Endothelial cell of umbilical vein (primary cell): Measurements from ENCODE around the gene FNDC3A. TPM values are rescaled to one million over a fixed set of nuclear protein-coding genes. Genes with fewer than 3 reads are reported as not detected.

Experiments used
- BruUV-seq: library from RNA; stranded (reverse); fragments of 400-500 nt; replicated peaks from 2 replicates; lab custom pipeline; 2021; lab: Mats Ljungman, UMichigan
- CTCF ChIA-PET: fragments of 300-600, 350-600 bp; sonication (Branson Sonifier 250); formaldehyde crosslinking; loops from one replicate; lab custom pipeline; 2021; ENCODE audit warnings: antibody characterized with exemption, inconsistent platforms; lab: Charles Lee
- POLR2A ChIA-PET: fragments of 300-600, 350-600 bp; sonication (Branson Sonifier 250); formaldehyde crosslinking; loops from one replicate; lab custom pipeline; 2021; ENCODE audit warnings: antibody characterized with exemption, inconsistent platforms; lab: Charles Lee
- DNase-seq: peaks from one replicate; pipeline ENCODE4 v3.0.0-alpha.2; 2011; ENCODE audit warnings: low read depth, low spot score
- FAIRE-seq: peaks from 2 replicates; lab custom pipeline; 2011; peaks lifted over from hg19 to GRCh38; lab: Jason Lieb, UNC
- H2AFZ ChIP-seq: 2 replicates; pipeline ENCODE4 v1.6.0; 2012; ENCODE audit warnings: low read depth, low read length, control low read depth, inconsistent platforms
- H3K27ac ChIP-seq: 2 replicates; pipeline ENCODE4 v1.5.1; 2011; ENCODE audit warnings: low read depth, mild to moderate bottlenecking, control low read depth, low read length, moderate library complexity; ENCODE audit not compliant: insufficient read depth
- H3K27me3 ChIP-seq, 2 experiments: 2 replicates each; pipeline versions ENCODE4 v1.6.0 to v1.6.1; 2011; ENCODE audit warnings: low read length in 2 of 2, mixed read lengths in 1 of 2; ENCODE audit not compliant: control insufficient read depth in 2 of 2, insufficient read depth in 2 of 2
- H3K36me3 ChIP-seq, 2 experiments: 2 replicates in 1 of 2; 3 replicates in 1 of 2; pipeline ENCODE4 v1.5.1; 2011; ENCODE audit warnings: low read length in 2 of 2, mild to moderate bottlenecking in 1 of 2, moderate library complexity in 1 of 2; ENCODE audit not compliant: control insufficient read depth in 2 of 2, insufficient read depth in 2 of 2; ENCODE audit errors: extremely low read depth in 1 of 2
- H3K4me1 ChIP-seq: 3 replicates; pipeline ENCODE4 v1.5.1; 2011; ENCODE audit warnings: mild to moderate bottlenecking, low read length; ENCODE audit not compliant: control insufficient read depth, insufficient read depth; ENCODE audit errors: extremely low read depth
- H3K4me2 ChIP-seq: 2 replicates; pipeline ENCODE4 v1.6.1; 2011; ENCODE audit warnings: low read length, control low read depth, mixed read lengths; ENCODE audit not compliant: insufficient read depth
- H3K4me3 ChIP-seq, 3 experiments: fragments of 200-600 bp in 1 of 3; sonication (generic), shearing (Covaris generic) in 1 of 3; replicated peaks in 1 of 3; 2 replicates each; pipeline ENCODE4 v1.5.1; 2011 to 2016; ENCODE audit warnings: control low read depth in 3 of 3, low read length in 3 of 3, mild to moderate bottlenecking in 2 of 3, inconsistent platforms in 1 of 3, low read depth in 1 of 3, moderate library complexity in 1 of 3; ENCODE audit not compliant: insufficient read depth in 1 of 3
- H3K79me2 ChIP-seq: 2 replicates; pipeline ENCODE4 v1.6.0; 2012; ENCODE audit warnings: low read length, inconsistent platforms; ENCODE audit not compliant: control insufficient read depth, insufficient read depth
- H3K9ac ChIP-seq: replicated peaks from 2 replicates; pipeline ENCODE3; 2011; ENCODE audit warnings: low read length, control low read depth; ENCODE audit not compliant: insufficient read depth; ENCODE audit errors: extremely low read depth
- H3K9me1 ChIP-seq: replicated peaks from 3 replicates; pipeline ENCODE4 v1.6.0; 2011; ENCODE audit warnings: mild to moderate bottlenecking, low read length; ENCODE audit not compliant: control insufficient read depth, insufficient read depth; ENCODE audit errors: extremely low read depth
- H3K9me3 ChIP-seq: replicated peaks from 2 replicates; pipeline ENCODE4 v1.5.1; 2012; ENCODE audit warnings: low read length, inconsistent platforms; ENCODE audit not compliant: control insufficient read depth, insufficient read depth
- H4K20me1 ChIP-seq: replicated peaks from 2 replicates; pipeline ENCODE3; 2011; ENCODE audit warnings: mild to moderate bottlenecking, low read length; ENCODE audit not compliant: control insufficient read depth, insufficient read depth; ENCODE audit errors: extremely low read depth
- EZH2 ChIP-seq: IDR thresholded peaks from 2 replicates; pipeline ENCODE4 v1.6.1; 2012; ENCODE audit warnings: borderline replicate concordance, low read depth, mild to moderate bottlenecking, moderate library complexity, low read length, inconsistent platforms; ENCODE audit not compliant: severe bottlenecking
- FOS ChIP-seq: IDR thresholded peaks from 2 replicates; pipeline ENCODE4 v1.6.1; 2011; ENCODE audit warnings: mild to moderate bottlenecking, low read length, moderate library complexity, borderline replicate concordance; ENCODE audit not compliant: insufficient read depth
- GATA2 ChIP-seq: IDR thresholded peaks from 2 replicates; pipeline ENCODE4 v1.7.0; 2011; ENCODE audit warnings: low read depth, mild to moderate bottlenecking, moderate library complexity, mixed read lengths, low read length; ENCODE audit not compliant: insufficient read length, insufficient read depth
- JUN ChIP-seq: IDR thresholded peaks from 2 replicates; pipeline ENCODE4 v1.6.1; 2011; ENCODE audit warnings: borderline replicate concordance, low read depth; ENCODE audit not compliant: insufficient read length, insufficient read depth
- MAX ChIP-seq: IDR thresholded peaks from 2 replicates; pipeline ENCODE4 v1.6.1; 2011; ENCODE audit not compliant: insufficient read depth, insufficient read length
- MYC ChIP-seq: IDR thresholded peaks from one replicate; pipeline ENCODE4 v1.6.1; 2011; ENCODE audit warnings: mild to moderate bottlenecking, low read depth, low read length
- POLR2A ChIP-seq: IDR thresholded peaks from 2 replicates; pipeline ENCODE4 v1.6.1; 2012; ENCODE audit warnings: low read depth, mild to moderate bottlenecking, control low read depth, low read length
- POLR2AphosphoS5 ChIP-seq: IDR thresholded peaks from 2 replicates; pipeline ENCODE4 v1.6.1; 2012; ENCODE audit warnings: low read depth, mild to moderate bottlenecking, control low read depth, low read length, moderate library complexity; ENCODE audit not compliant: insufficient read depth
- dilution Hi-C: fragments of 300-500 bp; cut with MboI; formaldehyde crosslinking; loops from one replicate; pipeline ENCODE4 v1.15.0; 2019; ENCODE audit warnings: low sequenced_read_pairs; ENCODE audit not compliant: extremely low pct_ligation_motif_present
- intact Hi-C: fragments of 100-400 bp; cut with micrococcal nuclease; formaldehyde crosslinking; loops from one replicate; pipeline ENCODE4 v1.10.0; 2022
- polyA plus RNA-seq, 4 experiments: library from polyadenylated mRNA; depleted of rRNA in 3 of 4; stranded (reverse) in 3 of 4; unstranded in 1 of 4; fragments of >200 nt; gene quantifications; 2 replicates each; pipeline versions ENCODE4 v1.2.1 to v1.2.3, GENCODE V29; 2011 to 2012; ENCODE audit warnings: missing spikeins in 1 of 4
- total RNA-seq: library from RNA; stranded (reverse); gene quantifications from 2 replicates; pipeline ENCODE4 v1.2.3, GENCODE V29; 2021
- TF ChIP-seq, protein P1 (sequence below), 2 donors: IDR thresholded peaks; 1 replicate in 1 of 2; 2 replicates in 1 of 2; pipeline ENCODE4 v1.5.1; 2011; ENCODE audit warnings: low read length in 2 of 2, mild to moderate bottlenecking in 2 of 2, moderate library complexity in 2 of 2, control low read depth in 1 of 2, inconsistent platforms in 1 of 2, low read depth in 1 of 2; ENCODE audit not compliant: insufficient read depth in 1 of 2; ENCODE audit errors: extremely low read depth in 1 of 2

Gene FNDC3A
- total and polyA plus RNA-seq, 2 donors (not counting 3 experiments of a cell fraction or from before 2014, with no cell fraction given), result 26.3 to 50.8 TPM

- dilution Hi-C loops (no loop called here), intact Hi-C loops (no loop called here)
- FAIRE-seq, result no peak
- Histone ChIP-seq H3K9ac (no peak overlapping the region), H3K36me3 (no peaks in the 10 kb centered on the region), H3K27me3 (no peaks in the 10 kb centered on the region), H3K4me2 (no peak overlapping the region), H3K9me3 (no peaks in the 10 kb centered on the region), H4K20me1 (no peaks in the 10 kb centered on the region), H3K79me2 (peaks cover 2% of the 10 kb centered on the region), H3K27ac (no peak overlapping the region), H2AFZ (no peak overlapping the region), H3K9me1 (no peaks in the 10 kb centered on the region), H3K4me1 (no peaks in the 10 kb centered on the region), H3K4me3 (no peak overlapping the region)
- TF ChIP-seq EZH2 (no peak), JUN (no peak), POLR2AphosphoS5 (no peak), MAX (no peak), MYC (no peak), POLR2A (no peak), GATA2 (no peak), FOS (no peak)
- TF ChIP-seq, protein P1, sequence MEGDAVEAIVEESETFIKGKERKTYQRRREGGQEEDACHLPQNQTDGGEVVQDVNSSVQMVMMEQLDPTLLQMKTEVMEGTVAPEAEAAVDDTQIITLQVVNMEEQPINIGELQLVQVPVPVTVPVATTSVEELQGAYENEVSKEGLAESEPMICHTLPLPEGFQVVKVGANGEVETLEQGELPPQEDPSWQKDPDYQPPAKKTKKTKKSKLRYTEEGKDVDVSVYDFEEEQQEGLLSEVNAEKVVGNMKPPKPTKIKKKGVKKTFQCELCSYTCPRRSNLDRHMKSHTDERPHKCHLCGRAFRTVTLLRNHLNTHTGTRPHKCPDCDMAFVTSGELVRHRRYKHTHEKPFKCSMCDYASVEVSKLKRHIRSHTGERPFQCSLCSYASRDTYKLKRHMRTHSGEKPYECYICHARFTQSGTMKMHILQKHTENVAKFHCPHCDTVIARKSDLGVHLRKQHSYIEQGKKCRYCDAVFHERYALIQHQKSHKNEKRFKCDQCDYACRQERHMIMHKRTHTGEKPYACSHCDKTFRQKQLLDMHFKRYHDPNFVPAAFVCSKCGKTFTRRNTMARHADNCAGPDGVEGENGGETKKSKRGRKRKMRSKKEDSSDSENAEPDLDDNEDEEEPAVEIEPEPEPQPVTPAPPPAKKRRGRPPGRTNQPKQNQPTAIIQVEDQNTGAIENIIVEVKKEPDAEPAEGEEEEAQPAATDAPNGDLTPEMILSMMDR (IDR thresholded peaks at IDR 0.05; ENCODE audit: extremely low read depth in 1 of 2, insufficient read depth in 1 of 2, low read depth in 1 of 2, low read length in 2 of 2), result no peak
- ChIA-PET POLR2A (no interaction called here), CTCF (no interaction called here)
- no TSS peak for BruUV-seq
- DNase-seq, result no peak
Observed at GRCh38 chr13:49053215-49053614, 77.5 kb downstream of the FNDC3A start.
